HepG2 (cell line): Measurements from ENCODE around the gene GOLT1A. TPM values are rescaled to one million over a fixed set of nuclear protein-coding genes. Genes with fewer than 3 reads are reported as not detected.

Experiments
- ARNTL ChIP-seq: sonication (generic); formaldehyde crosslinking; IDR thresholded peaks from 2 replicates; pipeline ENCODE4 v1.4.0; 2020; ENCODE audit warnings: mild to moderate bottlenecking, missing genetic modification reagents
- ATRX ChIP-seq: sonication (generic); formaldehyde crosslinking; IDR thresholded peaks from 2 replicates; pipeline ENCODE4 v1.4.0; 2020; ENCODE audit warnings: missing genetic modification reagents, borderline replicate concordance
- BHLHE40 ChIP-seq: IDR thresholded peaks from 2 replicates; pipeline ENCODE4 v1.6.1; 2011; ENCODE audit warnings: low read length, improper control_type of control experiment
- CENPX ChIP-seq: sonication (generic); formaldehyde crosslinking; IDR thresholded peaks from 2 replicates; pipeline ENCODE4 v1.9.0; 2021; ENCODE audit warnings: mild to moderate bottlenecking, missing genetic modification reagents, moderate library complexity
- HCFC1 ChIP-seq: fragments of 150-350 bp; IDR thresholded peaks from 2 replicates; pipeline ENCODE4 v1.6.1; 2014; ENCODE audit warnings: low read depth, low read length
- HNRNPH1 ChIP-seq: fragments of 200-400 bp; formaldehyde crosslinking; optimal IDR thresholded peaks from 2 replicates; pipeline ENCODE3; 2017; ENCODE audit warnings: mild to moderate bottlenecking, low read depth, low read length
- MXD4 ChIP-seq: IDR thresholded peaks from 2 replicates; pipeline ENCODE4 v1.6.1; 2016; ENCODE audit warnings: mild to moderate bottlenecking, missing biosample characterization, missing genetic modification reagents
- NFRKB ChIP-seq: fragments of 450-650 bp; IDR thresholded peaks from 2 replicates; pipeline ENCODE4 v1.6.1; 2017
- PREB ChIP-seq: sonication (generic); formaldehyde crosslinking; IDR thresholded peaks from 2 replicates; pipeline ENCODE4 v1.4.0; 2020; ENCODE audit warnings: missing genetic modification reagents
- RAD51 ChIP-seq: fragments of 450-650 bp; IDR thresholded peaks from 2 replicates; pipeline ENCODE4 v1.6.1; 2016; ENCODE audit warnings: borderline replicate concordance
- REL ChIP-seq: sonication (generic); formaldehyde crosslinking; conservative IDR thresholded peaks from 2 replicates; pipeline ENCODE4 v1.8.0; 2022; ENCODE audit warnings: mild to moderate bottlenecking, missing genetic modification reagents, moderate library complexity
- SMAD1 ChIP-seq: sonication (generic); formaldehyde crosslinking; IDR thresholded peaks from 2 replicates; pipeline ENCODE4 v1.4.0; 2020; ENCODE audit warnings: missing genetic modification reagents, low read depth, mild to moderate bottlenecking, borderline replicate concordance
- SPEN ChIP-seq: sonication (generic); formaldehyde crosslinking; IDR thresholded peaks from 2 replicates; pipeline ENCODE4 v1.5.1; 2020; ENCODE audit warnings: low read depth, mild to moderate bottlenecking, missing genetic modification reagents
- TAF1 ChIP-seq: sonication (generic); formaldehyde crosslinking; IDR thresholded peaks from 2 replicates; pipeline ENCODE4 v1.4.0; 2020; ENCODE audit warnings: missing genetic modification reagents
- ZGPAT ChIP-seq: IDR thresholded peaks from 2 replicates; pipeline ENCODE4 v1.6.1; 2016; ENCODE audit warnings: mild to moderate bottlenecking
- ZMAT5 ChIP-seq: sonication (generic); formaldehyde crosslinking; IDR thresholded peaks from 2 replicates; pipeline ENCODE4 v1.5.0; 2020; ENCODE audit warnings: mild to moderate bottlenecking, low read depth, missing genetic modification reagents, borderline replicate concordance
- ZNF562 ChIP-seq: sonication (generic); formaldehyde crosslinking; IDR thresholded peaks from 2 replicates; pipeline ENCODE4 v1.8.0; 2022; ENCODE audit warnings: missing genetic modification reagents, borderline replicate concordance
- ZNF572 ChIP-seq: sonication (generic); formaldehyde crosslinking; IDR thresholded peaks from 2 replicates; pipeline ENCODE4 v1.5.1; 2020; ENCODE audit warnings: mild to moderate bottlenecking, missing genetic modification reagents
- ZNF652 ChIP-seq: IDR thresholded peaks from 2 replicates; pipeline ENCODE4 v1.6.1; 2016; ENCODE audit warnings: low read depth, borderline replicate concordance
- ZNF775 ChIP-seq: sonication (generic); formaldehyde crosslinking; IDR thresholded peaks from 2 replicates; pipeline ENCODE4 v1.4.0; 2020; ENCODE audit warnings: missing genetic modification reagents, mild to moderate bottlenecking, moderate library complexity, borderline replicate concordance
- polyA plus RNA-seq, 8 experiments: library from polyadenylated mRNA; depleted of rRNA in 3 of 8; stranded (reverse) in 7 of 8; unstranded in 1 of 8; fragments of >200 nt; fragmentation: Illumina TruSeq in 4 of 8; extraction: Trizol in 4 of 8; gene quantifications; 2 replicates each; pipeline versions ENCODE4 v1.2.1 to v1.2.3, GENCODE V29; 2011 to 2016; ENCODE audit warnings: low read depth in 4 of 8, missing spikeins in 1 of 8, mixed read lengths in 1 of 8; ENCODE audit not compliant: insufficient read depth in 1 of 8
- total RNA-seq, 5 experiments: library from RNA; depleted of rRNA; stranded (reverse); fragments of >200 nt; fragmentation: Illumina TruSeq; extraction: Trizol; gene quantifications; 2 replicates each; pipeline ENCODE4 v1.2.3, GENCODE V29; 2016; ENCODE audit warnings: low read depth in 1 of 5
- TF ChIP-seq, protein P1 (sequence below): sonication (generic); IDR thresholded peaks from 2 replicates; pipeline ENCODE4 v1.6.1; 2016; ENCODE audit warnings: low read depth, borderline replicate concordance
- TF ChIP-seq, protein P2 (sequence below): sonication (generic); formaldehyde crosslinking; IDR thresholded peaks from 2 replicates; pipeline ENCODE4 v1.4.0; 2020; ENCODE audit warnings: missing genetic modification reagents

GOLT1A gene
- total and polyA plus RNA-seq, 2 of the 13 experiments (the other 11 are each of a cell fraction or from before 2014, with no cell fraction given): 25.8 to 28.0 TPM

- no peak for TF ChIP-seq ZMAT5 (CRISPR knock-in tag)
- no peak for TF ChIP-seq REL
- TF ChIP-seq HNRNPH1: no peak
- no peak for TF ChIP-seq BHLHE40
- TF ChIP-seq TAF1 (CRISPR knock-in tag): no peak
- TF ChIP-seq ZGPAT (CRISPR knock-in tag): no peak
- no peak for TF ChIP-seq ZNF562
- no peak for TF ChIP-seq ZNF775
- TF ChIP-seq, protein P1, sequence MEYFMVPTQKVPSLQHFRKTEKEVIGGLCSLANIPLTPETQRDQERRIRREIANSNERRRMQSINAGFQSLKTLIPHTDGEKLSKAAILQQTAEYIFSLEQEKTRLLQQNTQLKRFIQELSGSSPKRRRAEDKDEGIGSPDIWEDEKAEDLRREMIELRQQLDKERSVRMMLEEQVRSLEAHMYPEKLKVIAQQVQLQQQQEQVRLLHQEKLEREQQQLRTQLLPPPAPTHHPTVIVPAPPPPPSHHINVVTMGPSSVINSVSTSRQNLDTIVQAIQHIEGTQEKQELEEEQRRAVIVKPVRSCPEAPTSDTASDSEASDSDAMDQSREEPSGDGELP: no peak
- TF ChIP-seq CENPX (CRISPR knock-in tag): no peak
- no peak for TF ChIP-seq SMAD1 (CRISPR knock-in tag)
- TF ChIP-seq RAD51: no peak
- no peak for TF ChIP-seq ATRX (CRISPR knock-in tag)
- no peak for TF ChIP-seq NFRKB
- TF ChIP-seq ZNF572 (CRISPR knock-in tag): no peak
- TF ChIP-seq SPEN (CRISPR knock-in tag): no peak
- TF ChIP-seq ZNF652 (CRISPR knock-in tag): peak; percentile 26; the same call in 1 of the 2 replicates
- TF ChIP-seq, protein P2, sequence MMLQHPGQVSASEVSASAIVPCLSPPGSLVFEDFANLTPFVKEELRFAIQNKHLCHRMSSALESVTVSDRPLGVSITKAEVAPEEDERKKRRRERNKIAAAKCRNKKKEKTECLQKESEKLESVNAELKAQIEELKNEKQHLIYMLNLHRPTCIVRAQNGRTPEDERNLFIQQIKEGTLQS: no peak
- no peak for TF ChIP-seq PREB (CRISPR knock-in tag)
- TF ChIP-seq MXD4 (CRISPR knock-in tag): no peak
- no peak for TF ChIP-seq HCFC1
- no peak for TF ChIP-seq ARNTL (CRISPR knock-in tag)
These were observed 44.7 kb upstream of the GOLT1A start (continued) for GRCh38 chr1:204258213-204259115.
